Middle frontal gyrus (tissue), 1 donor: ENCODE data around the gene IRF5.

ENCODE experiments used
- DNase-seq: peaks from one replicate; pipeline ENCODE4 v3.0.0-alpha.2; 2015; ENCODE audit warnings: low spot score; ENCODE audit errors: extremely low spot score

IRF5 gene

GRCh38 chr7:128937647-128938543 is at the start of gene IRF5:
TSS of gene IRF5 (plus strand) at chr7:128937927. CDS start at chr7:128942082, 4,155 bp downstream.
- DNase-seq = no peak

GRCh38 chr7:128888039-128888755 is 49.5 kb upstream of the IRF5 start:
- DNase-seq = no peak

GRCh38 chr7:128888756-128889095 is 49.0 kb upstream of the IRF5 start:
- DNase-seq = no peak

GRCh38 chr7:128889121-128889520 is 48.6 kb upstream of the IRF5 start:
- DNase-seq = no peak

- no peak for DNase-seq
Observed at GRCh38 chr7:128890306-128891109, 47.2 kb upstream of the IRF5 start.

- DNase-seq = no peak
Observed at GRCh38 chr7:128891110-128891941, 46.4 kb upstream of the IRF5 start.

GRCh38 chr7:128891942-128892269 is 45.8 kb upstream of the IRF5 start:
- DNase-seq = no peak

GRCh38 chr7:128892521-128893250 is 45.0 kb upstream of the IRF5 start:
- no peak for DNase-seq

GRCh38 chr7:128893251-128894100 is 44.3 kb upstream of the IRF5 start:
- no peak for DNase-seq

GRCh38 chr7:128894101-128894440 is 43.7 kb upstream of the IRF5 start:
- DNase-seq = no peak

- no peak for DNase-seq
Observed at GRCh38 chr7:128895320-128895719, 42.4 kb upstream of the IRF5 start.

GRCh38 chr7:128899392-128899791 is 38.3 kb upstream of the IRF5 start:
- no peak for DNase-seq

- no peak for DNase-seq
Observed at GRCh38 chr7:128900237-128900636, 37.5 kb upstream of the IRF5 start.

GRCh38 chr7:128902761-128903585 is 34.8 kb upstream of the IRF5 start:
- DNase-seq = no peak

- no peak for DNase-seq
Observed at GRCh38 chr7:128903621-128904361, 33.9 kb upstream of the IRF5 start.

- DNase-seq = no peak
Observed at GRCh38 chr7:128904381-128905197, 33.1 kb upstream of the IRF5 start.
